NB4 (cell line): Measurements from ENCODE around the gene MLN.

Source experiments
- DNase-seq: peaks from one replicate; pipeline ENCODE4 v3.0.0; 2010; ENCODE audit warnings: low read depth
- H3K4me3 ChIP-seq: one replicate; pipeline ENCODE4 v1.5.1; 2011; ENCODE audit warnings: mild to moderate bottlenecking, low read depth, low read length, moderate library complexity
- MYC ChIP-seq: IDR thresholded peaks from 2 replicates; pipeline ENCODE4 v1.6.1; 2011; ENCODE audit warnings: low read depth, low read length
- POLR2A ChIP-seq: IDR thresholded peaks from 2 replicates; pipeline ENCODE4 v1.6.1; 2011; ENCODE audit warnings: mild to moderate bottlenecking; ENCODE audit not compliant: insufficient read length; ENCODE audit errors: extremely low read depth
- TF ChIP-seq, protein P1 (sequence below): IDR thresholded peaks from one replicate; pipeline ENCODE4 v1.5.1; 2012; ENCODE audit warnings: low read depth, low read length
- TF ChIP-seq, protein P2 (sequence below): IDR thresholded peaks from 2 replicates; pipeline ENCODE4 v1.6.1; 2011; ENCODE audit warnings: low read depth, low read length

Gene MLN

DNA sequence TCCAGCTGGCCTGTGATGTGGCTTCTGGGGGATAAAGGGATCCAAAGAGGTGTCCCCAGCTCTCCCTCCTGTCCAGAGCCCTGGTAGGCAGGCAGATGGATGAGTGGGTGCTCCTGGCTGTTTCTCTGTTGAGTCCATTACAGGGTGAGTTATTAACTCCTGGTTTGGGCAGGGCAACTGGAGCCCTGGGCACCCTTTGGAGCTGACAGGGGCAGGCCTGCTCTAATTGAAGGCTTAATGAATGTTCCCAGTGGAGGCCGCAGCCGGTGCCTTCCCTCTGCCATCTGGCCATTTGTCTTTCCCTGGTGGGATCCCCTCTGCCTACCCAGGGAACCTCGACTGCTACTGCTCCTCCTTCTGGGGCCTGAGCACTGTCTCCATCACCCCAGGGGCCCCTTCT is 44.7 kb upstream of the MLN start:
- no peak for DNase-seq
- H3K4me3 ChIP-seq: no peak overlapping the region
- TF ChIP-seq POLR2A (no peak), MYC (no peak)
- TF ChIP-seq, protein P1, sequence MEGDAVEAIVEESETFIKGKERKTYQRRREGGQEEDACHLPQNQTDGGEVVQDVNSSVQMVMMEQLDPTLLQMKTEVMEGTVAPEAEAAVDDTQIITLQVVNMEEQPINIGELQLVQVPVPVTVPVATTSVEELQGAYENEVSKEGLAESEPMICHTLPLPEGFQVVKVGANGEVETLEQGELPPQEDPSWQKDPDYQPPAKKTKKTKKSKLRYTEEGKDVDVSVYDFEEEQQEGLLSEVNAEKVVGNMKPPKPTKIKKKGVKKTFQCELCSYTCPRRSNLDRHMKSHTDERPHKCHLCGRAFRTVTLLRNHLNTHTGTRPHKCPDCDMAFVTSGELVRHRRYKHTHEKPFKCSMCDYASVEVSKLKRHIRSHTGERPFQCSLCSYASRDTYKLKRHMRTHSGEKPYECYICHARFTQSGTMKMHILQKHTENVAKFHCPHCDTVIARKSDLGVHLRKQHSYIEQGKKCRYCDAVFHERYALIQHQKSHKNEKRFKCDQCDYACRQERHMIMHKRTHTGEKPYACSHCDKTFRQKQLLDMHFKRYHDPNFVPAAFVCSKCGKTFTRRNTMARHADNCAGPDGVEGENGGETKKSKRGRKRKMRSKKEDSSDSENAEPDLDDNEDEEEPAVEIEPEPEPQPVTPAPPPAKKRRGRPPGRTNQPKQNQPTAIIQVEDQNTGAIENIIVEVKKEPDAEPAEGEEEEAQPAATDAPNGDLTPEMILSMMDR: no peak
- TF ChIP-seq, protein P2, sequence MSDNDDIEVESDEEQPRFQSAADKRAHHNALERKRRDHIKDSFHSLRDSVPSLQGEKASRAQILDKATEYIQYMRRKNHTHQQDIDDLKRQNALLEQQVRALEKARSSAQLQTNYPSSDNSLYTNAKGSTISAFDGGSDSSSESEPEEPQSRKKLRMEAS: no peak

DNA sequence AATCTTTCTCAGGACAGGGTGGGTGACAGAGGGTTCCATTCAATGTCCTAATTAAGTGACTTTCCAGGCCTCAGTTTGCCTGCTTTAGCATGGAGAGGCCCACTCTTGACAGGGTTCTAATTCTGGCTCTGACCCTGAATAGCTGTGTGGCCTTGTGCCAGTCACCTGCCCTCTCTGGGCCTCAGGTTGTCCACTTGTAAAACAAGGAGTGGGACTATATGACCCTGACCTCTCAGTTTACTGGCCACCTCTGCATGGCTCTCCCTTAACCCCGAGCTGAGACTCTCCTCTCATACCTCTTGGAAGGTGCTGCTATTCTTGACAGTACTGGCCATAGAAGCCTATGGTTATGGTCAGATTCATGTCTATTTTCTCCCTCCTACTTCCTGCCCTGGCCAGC is 44.1 kb upstream of the MLN start:
- no peak for DNase-seq
- no peak overlapping the region for H3K4me3 ChIP-seq
- TF ChIP-seq, protein P1: no peak

DNA sequence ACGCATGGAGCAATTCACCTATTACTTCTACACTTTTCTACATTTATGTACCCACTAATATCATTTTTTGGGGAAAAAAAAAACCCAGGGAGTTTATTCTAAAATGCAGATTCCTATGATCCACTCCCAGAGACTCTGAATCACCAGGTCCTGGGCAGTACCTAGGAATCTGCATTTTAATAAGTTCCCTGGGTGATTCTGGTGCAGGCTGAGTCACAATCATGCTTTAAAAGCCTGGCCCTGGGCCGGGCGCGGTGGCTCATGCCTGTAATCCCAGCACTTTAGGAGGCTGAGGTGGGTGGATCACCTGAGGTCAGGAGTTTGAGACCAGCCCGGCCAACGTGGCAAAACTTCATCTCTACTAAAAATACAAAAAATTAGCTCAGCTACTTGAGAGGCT is 43.3 kb upstream of the MLN start:
- no peak for DNase-seq
- TF ChIP-seq MYC (no peak), POLR2A (no peak)
- TF ChIP-seq, protein P2: no peak
- TF ChIP-seq, protein P1: no peak

DNA sequence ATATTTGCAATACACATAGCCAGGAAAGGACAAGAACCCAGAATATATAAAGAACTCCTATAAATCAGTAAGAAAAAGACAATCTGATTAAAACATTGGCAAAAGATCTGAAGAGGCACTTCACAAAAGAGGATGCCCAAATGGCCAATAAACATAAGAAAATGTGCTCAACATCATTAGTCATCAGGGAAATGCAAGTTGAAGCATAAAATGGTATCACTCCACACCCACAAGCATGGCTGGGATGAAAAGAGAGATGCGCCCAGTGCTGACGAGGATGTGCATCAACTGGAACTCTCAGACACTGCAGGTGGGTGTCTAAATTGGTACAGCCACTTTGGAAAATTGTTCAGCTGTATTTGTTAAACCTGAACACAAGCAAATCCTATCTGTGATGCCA is 42.4 kb upstream of the MLN start:
- TF ChIP-seq MYC (no peak), POLR2A (no peak)
- TF ChIP-seq, protein P2: no peak
- TF ChIP-seq, protein P1: no peak
- no peak for DNase-seq
- H3K4me3 ChIP-seq: no peak overlapping the region

More for the DNA sequence above, 43.3 kb upstream of the MLN start:
- no peak overlapping the region for H3K4me3 ChIP-seq

DNA sequence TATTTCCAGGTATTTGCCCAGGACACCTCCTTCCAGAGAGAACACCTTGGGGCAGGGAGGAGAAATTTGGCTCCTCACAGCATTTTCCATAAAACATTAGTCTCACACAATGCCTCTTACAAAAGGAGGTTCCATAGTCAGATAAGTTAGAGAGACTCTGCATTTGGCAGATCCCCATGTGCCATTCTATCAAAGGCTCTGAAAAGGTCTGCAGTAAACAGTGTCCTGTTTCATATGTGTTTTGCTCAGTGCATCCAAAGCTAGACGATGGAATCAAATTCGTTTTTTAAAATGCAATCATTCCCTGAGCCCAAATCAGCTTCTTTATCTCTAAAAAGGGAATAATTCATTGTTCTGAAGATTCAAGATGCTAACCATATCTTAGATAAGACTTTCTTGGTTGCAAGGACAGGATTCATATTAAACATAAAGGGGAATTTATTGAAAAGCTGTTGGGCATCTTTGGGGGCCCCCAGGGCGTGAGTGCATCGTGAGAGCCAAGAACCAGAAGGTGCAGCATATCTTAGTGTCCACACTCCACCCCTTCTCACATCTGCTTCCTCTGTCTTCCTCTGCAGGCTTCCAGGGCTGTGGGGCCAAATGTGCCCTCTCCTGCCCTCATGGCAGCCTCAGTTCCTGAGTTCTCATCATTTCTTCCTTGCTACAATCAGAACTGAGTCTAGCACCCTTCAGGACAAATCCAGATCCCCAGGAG is 41.4 kb upstream of the MLN start:
- TF ChIP-seq MYC: no peak
- TF ChIP-seq POLR2A: no peak
- TF ChIP-seq, protein P2: no peak
- TF ChIP-seq, protein P1: no peak
- no peak for DNase-seq
- no peak overlapping the region for H3K4me3 ChIP-seq
